Osteoblast (primary cell): ENCODE data around the gene GPR156. TPM values are rescaled to one million over a fixed set of nuclear protein-coding genes. Genes with fewer than 3 reads are reported as not detected.

Source experiments
- DNase-seq: peaks from one replicate; pipeline ENCODE4 v3.0.0; 2011; ENCODE audit warnings: low spot score, mixed read lengths; ENCODE audit not compliant: insufficient read length; ENCODE audit errors: missing footprints
- H2AFZ ChIP-seq: 2 replicates; pipeline ENCODE4 v1.6.0; 2011; ENCODE audit warnings: mild to moderate bottlenecking, low read length
- H3K27ac ChIP-seq: 2 replicates; pipeline ENCODE4 v1.5.1; 2011; ENCODE audit warnings: mild to moderate bottlenecking, low read depth, low read length, moderate library complexity
- H3K27me3 ChIP-seq: 2 replicates; pipeline ENCODE4 v1.6.0; 2012; ENCODE audit warnings: mild to moderate bottlenecking, control low read depth, inconsistent platforms, low read length, moderate library complexity; ENCODE audit not compliant: insufficient read depth
- H3K36me3 ChIP-seq: 2 replicates; pipeline ENCODE4 v1.5.1; 2011; ENCODE audit warnings: mild to moderate bottlenecking, low read length, control low read depth, moderate library complexity; ENCODE audit not compliant: insufficient read depth
- H3K4me1 ChIP-seq: 2 replicates; pipeline ENCODE4 v1.5.1; 2011; ENCODE audit warnings: mild to moderate bottlenecking, low read length, control low read depth, moderate library complexity; ENCODE audit not compliant: insufficient read depth
- H3K4me2 ChIP-seq: 2 replicates; pipeline ENCODE4 v1.6.0; 2011; ENCODE audit warnings: mild to moderate bottlenecking, low read length; ENCODE audit not compliant: insufficient read depth
- H3K4me3 ChIP-seq: fragments of 200-600 bp; sonication (generic); 3 replicates; pipeline ENCODE4 v1.5.1; 2012; ENCODE audit warnings: mild to moderate bottlenecking, low read length, inconsistent platforms; ENCODE audit not compliant: insufficient read depth
- H3K79me2 ChIP-seq: 2 replicates; pipeline ENCODE4 v1.6.0; 2012; ENCODE audit warnings: mild to moderate bottlenecking, low read length, control low read depth, inconsistent platforms; ENCODE audit not compliant: insufficient read depth
- H3K9me3 ChIP-seq: 2 replicates; pipeline ENCODE4 v1.5.1; 2011; ENCODE audit warnings: low read depth, low read length, control low read depth
- H4K20me1 ChIP-seq: 2 replicates; pipeline ENCODE4 v1.6.0; 2012; ENCODE audit warnings: mild to moderate bottlenecking, low read length, control low read depth; ENCODE audit not compliant: insufficient read depth
- CTCF ChIP-seq: IDR thresholded peaks from 2 replicates; pipeline ENCODE4 v1.5.1; 2011; ENCODE audit warnings: mild to moderate bottlenecking, low read depth, low read length, moderate library complexity; ENCODE audit errors: extremely low read depth
- total RNA-seq: library from RNA; depleted of rRNA; stranded (reverse); fragments of >200 nt; gene quantifications from 2 replicates; pipeline ENCODE4 v1.2.3, GENCODE V29; 2012

GPR156 gene
- total RNA-seq, 1 donor: 1.4 TPM

- H3K4me1 ChIP-seq: no peaks in the 10 kb centered on the region
- no peaks in the 10 kb centered on the region for H3K79me2 ChIP-seq
- no peaks in the 10 kb centered on the region for H3K36me3 ChIP-seq
- peak; percentile 42 for DNase-seq
- no peaks in the 10 kb centered on the region for H3K9me3 ChIP-seq
- H3K27ac ChIP-seq: no peak overlapping the region
- no peak overlapping the region for H3K4me2 ChIP-seq
- H4K20me1 ChIP-seq: no peaks in the 10 kb centered on the region
- H2AFZ ChIP-seq: no peak overlapping the region
- H3K4me3 ChIP-seq: no peak overlapping the region
- no peaks in the 10 kb centered on the region for H3K27me3 ChIP-seq
- TF ChIP-seq CTCF: no peak
These were observed 92.9 kb downstream of the GPR156 start for GRCh38 chr3:120192159-120192558.

GRCh38 chr3:120182613-120183511 lies 102.2 kb downstream of the GPR156 start:
- no peak overlapping the region for H3K4me3 ChIP-seq
- no peaks in the 10 kb centered on the region for H3K27me3 ChIP-seq
- peak; percentile 75 for DNase-seq
- no peak overlapping the region for H3K27ac ChIP-seq
- no peaks in the 10 kb centered on the region for H3K79me2 ChIP-seq
- no peaks in the 10 kb centered on the region for H3K9me3 ChIP-seq
- no peaks in the 10 kb centered on the region for H3K36me3 ChIP-seq
- no peak overlapping the region for H3K4me2 ChIP-seq
- peaks cover 11% of the 10 kb centered on the region for H3K4me1 ChIP-seq
- no peak overlapping the region for H2AFZ ChIP-seq
- no peaks in the 10 kb centered on the region for H4K20me1 ChIP-seq
- peak; percentile 57 for TF ChIP-seq CTCF

- TF ChIP-seq CTCF: no peak
- no peak overlapping the region for H2AFZ ChIP-seq
- H4K20me1 ChIP-seq: no peaks in the 10 kb centered on the region
- H3K27me3 ChIP-seq: no peaks in the 10 kb centered on the region
- no peak overlapping the region for H3K27ac ChIP-seq
- H3K9me3 ChIP-seq: no peaks in the 10 kb centered on the region
- H3K79me2 ChIP-seq: no peaks in the 10 kb centered on the region
- H3K4me3 ChIP-seq: no peak overlapping the region
- no peak overlapping the region for H3K4me2 ChIP-seq
- DNase-seq: no peak
- H3K4me1 ChIP-seq: peaks cover 24% of the 10 kb centered on the region
- no peaks in the 10 kb centered on the region for H3K36me3 ChIP-seq
These were observed 103.4 kb downstream of the GPR156 start for GRCh38 chr3:120181632-120182031.

- Histone ChIP-seq H3K4me1 (peaks cover 25% of the 10 kb centered on the region), H3K27me3 (no peaks in the 10 kb centered on the region), H3K36me3 (no peaks in the 10 kb centered on the region), H2AFZ (no peak overlapping the region), H3K27ac (no peak overlapping the region), H3K9me3 (no peaks in the 10 kb centered on the region), H3K4me2 (no peak overlapping the region), H3K79me2 (no peaks in the 10 kb centered on the region), H3K4me3 (no peak overlapping the region), H4K20me1 (no peaks in the 10 kb centered on the region)
- DNase-seq: peak; percentile 46
- no peak for TF ChIP-seq CTCF
These were observed 104.2 kb downstream of the GPR156 start for GRCh38 chr3:120180731-120181412.
